ENCODE measurements around the gene MYH7B.

Gene MYH7B

GRCh38 chr20:34992751-34993417 lies 37.2 kb downstream of the MYH7B start:
- DNase-seq (ENCODE audit: low read depth in 2 of 2): no peak

- no peak for DNase-seq (ENCODE audit: low read depth in 2 of 2)
Observed at GRCh38 chr20:34993941-34994508, 38.4 kb downstream of the MYH7B start.

- no peak for DNase-seq (ENCODE audit: low read depth in 2 of 2)
Observed at GRCh38 chr20:34994509-34995131, 39.0 kb downstream of the MYH7B start.

GRCh38 chr20:34995192-34995591 lies 39.5 kb downstream of the MYH7B start:
- DNase-seq (ENCODE audit: low read depth in 2 of 2): no peak

DNA sequence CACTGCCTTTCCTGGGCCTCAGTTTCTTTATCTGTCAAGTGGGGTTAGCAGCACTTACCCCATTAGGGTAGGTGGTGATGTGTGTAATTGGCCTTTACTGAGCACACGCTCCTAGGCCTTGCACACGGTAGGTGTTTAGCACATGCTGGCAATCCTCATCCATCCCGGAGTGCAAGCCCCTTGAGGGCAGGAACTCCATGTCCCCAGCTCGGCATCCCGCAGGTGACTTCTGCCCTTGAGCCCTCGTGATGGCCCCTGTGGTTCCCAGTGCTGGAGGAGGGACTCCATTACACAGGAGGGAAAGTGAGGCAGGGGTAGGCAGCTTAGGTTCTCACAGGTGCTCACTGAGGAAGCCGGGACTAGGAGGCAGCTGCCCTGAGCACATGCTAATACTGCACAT lies 40.0 kb downstream of the MYH7B start:
- no peak for DNase-seq (ENCODE audit: low read depth in 2 of 2)

DNA sequence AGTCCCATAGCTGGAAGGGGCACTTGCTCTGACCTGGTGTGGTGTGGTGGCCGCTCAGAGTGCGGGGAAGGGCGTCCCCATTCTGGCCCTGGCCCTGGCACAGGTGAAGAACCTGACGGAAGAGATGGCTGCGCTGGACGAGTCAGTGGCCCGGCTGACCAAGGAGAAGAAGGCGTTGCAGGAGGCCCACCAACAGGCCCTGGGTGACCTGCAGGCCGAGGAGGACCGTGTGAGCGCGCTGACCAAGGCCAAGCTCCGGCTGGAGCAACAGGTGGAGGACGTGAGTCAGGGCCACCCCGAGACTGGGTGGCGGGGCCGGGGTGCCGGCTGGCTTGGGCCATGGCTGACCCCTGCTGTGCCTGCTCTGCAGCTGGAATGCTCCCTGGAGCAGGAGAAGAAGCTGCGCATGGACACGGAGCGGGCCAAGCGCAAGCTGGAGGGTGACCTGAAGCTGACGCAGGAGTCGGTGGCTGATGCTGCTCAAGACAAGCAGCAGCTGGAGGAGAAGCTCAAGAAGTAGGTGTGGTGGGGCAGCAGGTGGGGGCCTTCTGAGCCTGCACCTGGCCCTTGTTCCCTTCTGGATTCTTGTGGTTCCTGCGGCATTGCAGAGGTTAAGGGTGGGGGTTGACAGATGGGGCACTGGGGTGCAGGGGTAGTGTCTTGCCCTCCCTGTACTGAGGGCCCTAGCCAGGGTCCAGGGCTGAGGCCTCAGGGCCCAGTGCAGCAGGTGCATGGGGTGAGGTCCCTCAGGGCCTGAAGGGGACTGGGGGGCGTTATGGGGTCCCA lies 40.8 kb downstream of the MYH7B start:
- DNase-seq (ENCODE audit: low read depth in 2 of 2): no peak

DNA sequence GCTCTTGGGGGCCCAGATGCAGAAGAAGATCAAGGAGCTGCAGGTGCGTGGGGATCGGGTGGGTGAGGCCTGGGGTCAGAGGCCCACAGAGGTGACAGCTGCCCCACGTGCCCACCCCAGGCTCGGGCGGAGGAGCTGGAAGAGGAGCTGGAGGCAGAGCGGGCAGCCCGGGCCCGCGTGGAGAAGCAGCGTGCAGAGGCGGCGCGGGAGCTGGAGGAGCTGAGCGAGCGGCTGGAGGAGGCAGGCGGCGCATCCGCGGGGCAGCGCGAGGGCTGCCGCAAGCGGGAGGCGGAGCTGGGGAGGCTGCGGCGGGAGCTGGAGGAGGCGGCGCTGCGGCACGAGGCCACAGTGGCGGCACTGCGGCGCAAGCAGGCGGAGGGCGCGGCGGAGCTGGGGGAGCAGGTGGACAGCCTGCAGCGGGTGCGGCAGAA lies 41.5 kb downstream of the MYH7B start:
- no peak for DNase-seq (ENCODE audit: low read depth in 2 of 2)

DNA sequence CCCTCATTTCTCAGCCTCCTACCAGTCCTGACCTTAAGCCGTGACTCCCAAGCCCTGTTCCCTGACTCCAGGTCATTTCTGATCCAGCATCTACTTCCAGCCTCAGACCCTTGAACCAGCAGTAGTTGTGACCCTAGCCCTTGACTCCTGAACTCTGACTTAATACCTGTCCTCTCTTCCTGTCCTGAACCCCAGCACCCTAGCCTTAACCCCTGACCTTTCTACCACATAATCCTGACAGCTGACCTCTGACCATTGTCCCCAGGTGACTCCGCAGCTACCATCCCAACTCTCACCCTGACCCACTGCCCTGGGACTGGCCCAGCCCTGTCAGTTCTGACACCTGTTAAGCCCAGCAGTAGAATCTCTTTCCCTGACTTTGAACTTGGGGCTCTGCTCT lies 42.1 kb downstream of the MYH7B start:
- DNase-seq (ENCODE audit: low read depth in 2 of 2): no peak

- DNase-seq (ENCODE audit: low read depth in 2 of 2): no peak
Observed at GRCh38 chr20:34998331-34998950, 42.8 kb downstream of the MYH7B start.

DNA sequence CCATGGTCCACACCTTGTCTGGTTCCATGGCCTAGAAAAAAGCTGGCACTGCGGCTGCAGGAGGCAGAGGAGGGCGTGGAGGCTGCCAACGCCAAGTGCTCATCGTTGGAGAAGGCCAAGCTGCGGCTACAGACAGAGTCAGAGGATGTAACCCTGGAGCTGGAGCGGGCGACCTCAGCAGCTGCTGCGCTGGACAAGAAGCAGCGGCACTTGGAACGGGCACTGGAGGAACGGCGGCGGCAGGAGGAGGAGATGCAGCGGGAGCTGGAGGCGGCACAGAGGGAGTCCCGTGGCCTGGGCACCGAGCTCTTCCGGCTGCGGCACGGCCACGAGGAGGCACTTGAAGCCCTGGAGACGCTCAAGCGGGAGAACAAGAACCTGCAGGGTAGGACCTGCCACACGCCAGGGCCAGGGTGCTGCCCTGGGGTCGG lies 43.4 kb downstream of the MYH7B start:
- no peak for DNase-seq (ENCODE audit: low read depth in 2 of 2)

DNA sequence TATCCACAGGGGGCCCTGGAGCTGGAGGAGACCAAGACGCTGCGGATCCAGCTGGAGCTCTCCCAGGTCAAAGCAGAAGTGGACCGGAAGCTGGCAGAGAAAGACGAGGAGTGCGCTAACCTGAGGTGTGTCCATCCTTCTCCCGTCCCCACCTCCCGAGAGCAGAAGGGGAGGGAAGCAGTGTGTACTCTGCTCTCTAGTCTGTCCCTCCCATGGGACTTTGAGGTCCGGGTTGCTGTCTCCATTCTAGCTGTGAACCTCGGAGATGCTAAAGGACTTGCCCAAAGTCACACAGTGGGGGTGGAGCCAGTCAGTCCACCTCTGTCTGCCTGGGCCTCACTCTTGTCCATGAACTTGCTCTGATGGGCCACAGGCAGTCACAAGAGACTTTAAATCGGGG lies 44.1 kb downstream of the MYH7B start:
- no peak for DNase-seq (ENCODE audit: low read depth in 2 of 2)

DNA sequence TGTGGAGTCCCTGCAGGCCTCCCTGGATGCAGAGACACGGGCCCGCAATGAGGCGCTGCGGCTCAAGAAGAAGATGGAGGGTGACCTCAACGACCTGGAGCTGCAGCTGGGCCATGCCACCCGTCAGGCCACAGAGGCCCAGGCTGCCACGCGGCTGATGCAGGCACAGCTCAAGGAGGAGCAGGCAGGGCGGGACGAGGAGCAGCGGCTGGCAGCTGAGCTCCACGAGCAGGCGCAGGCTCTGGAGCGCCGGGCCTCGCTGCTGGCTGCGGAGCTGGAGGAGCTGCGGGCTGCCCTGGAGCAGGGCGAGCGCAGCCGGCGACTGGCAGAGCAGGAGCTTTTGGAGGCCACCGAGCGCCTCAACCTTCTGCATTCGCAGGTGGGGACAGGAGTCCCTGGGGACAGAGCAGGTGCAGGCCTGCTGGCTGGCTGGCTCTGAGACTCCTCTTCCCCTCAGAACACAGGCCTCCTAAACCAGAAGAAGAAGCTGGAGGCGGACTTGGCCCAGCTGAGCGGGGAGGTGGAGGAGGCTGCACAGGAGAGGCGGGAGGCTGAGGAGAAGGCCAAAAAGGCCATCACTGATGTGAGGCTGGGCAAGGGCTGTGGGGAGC lies 44.7 kb downstream of the MYH7B start:
- no peak for DNase-seq (ENCODE audit: low read depth in 2 of 2)

DNA sequence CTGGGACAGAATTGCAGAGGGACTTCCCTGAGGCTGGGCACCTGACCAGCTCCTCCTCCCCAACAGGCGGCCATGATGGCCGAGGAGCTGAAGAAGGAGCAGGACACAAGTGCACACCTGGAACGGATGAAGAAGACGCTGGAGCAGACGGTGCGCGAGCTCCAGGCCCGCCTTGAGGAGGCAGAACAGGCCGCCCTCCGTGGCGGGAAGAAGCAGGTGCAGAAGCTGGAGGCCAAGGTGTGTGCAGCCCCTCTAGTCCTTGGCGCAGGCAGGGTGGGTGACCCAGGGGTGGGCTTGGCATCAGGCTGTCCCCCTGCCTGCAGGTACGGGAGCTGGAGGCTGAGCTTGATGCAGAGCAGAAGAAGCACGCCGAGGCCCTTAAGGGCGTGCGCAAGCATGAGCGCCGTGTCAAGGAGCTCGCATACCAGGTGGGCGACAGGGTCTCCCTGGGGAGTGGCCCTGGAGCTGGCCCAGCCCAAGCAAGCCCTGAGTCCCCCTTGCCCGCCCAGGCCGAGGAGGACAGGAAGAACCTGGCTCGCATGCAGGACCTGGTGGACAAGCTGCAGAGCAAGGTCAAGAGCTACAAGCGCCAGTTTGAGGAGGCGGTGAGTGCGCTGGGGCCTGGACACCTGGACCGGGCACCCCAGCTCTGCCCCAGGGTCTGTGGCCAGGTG lies 45.4 kb downstream of the MYH7B start:
- no peak for DNase-seq (ENCODE audit: low read depth in 2 of 2)

- DNase-seq (ENCODE audit: low read depth in 2 of 2): no peak
Observed at GRCh38 chr20:35001596-35002362, 46.1 kb downstream of the MYH7B start.

DNA sequence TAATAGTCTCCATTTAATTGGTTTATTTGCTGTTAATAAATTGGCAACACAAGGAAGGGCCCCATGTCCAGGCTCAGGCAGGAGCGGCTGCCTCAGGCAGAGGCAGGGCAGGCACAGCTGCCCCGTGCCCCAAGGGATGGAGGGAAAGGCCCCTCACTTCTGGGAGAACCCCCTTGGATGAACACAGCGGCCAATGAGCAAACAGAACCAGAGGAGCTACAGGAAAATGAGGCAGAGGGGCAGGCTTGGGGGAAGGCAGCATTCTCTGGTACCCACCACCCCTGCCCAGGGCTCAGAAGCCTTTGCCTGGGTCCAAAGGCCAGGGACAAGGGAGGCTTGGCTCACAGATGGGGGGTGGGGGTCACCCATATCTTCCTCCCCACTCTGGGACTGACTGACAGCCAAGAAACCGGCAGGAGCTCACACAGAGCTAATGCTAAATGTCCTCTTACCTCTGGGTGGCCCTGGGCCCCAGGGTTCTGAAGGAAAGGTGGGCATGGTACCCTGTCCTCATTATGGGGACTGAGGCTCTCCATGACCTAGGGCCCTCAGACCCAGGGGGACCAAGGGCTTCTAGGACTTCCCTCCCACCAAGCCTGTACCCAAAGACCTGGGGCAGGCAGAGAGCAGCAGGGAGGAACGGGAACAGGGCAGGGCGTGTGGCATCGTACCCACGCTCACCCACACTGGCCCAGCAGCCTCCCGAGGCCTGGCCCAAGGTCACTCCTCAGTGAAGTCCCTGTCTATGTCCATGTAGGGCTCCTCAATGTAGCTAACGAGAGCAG lies 47.0 kb downstream of the MYH7B start:
- no peak for DNase-seq (ENCODE audit: low read depth in 2 of 2)

DNA sequence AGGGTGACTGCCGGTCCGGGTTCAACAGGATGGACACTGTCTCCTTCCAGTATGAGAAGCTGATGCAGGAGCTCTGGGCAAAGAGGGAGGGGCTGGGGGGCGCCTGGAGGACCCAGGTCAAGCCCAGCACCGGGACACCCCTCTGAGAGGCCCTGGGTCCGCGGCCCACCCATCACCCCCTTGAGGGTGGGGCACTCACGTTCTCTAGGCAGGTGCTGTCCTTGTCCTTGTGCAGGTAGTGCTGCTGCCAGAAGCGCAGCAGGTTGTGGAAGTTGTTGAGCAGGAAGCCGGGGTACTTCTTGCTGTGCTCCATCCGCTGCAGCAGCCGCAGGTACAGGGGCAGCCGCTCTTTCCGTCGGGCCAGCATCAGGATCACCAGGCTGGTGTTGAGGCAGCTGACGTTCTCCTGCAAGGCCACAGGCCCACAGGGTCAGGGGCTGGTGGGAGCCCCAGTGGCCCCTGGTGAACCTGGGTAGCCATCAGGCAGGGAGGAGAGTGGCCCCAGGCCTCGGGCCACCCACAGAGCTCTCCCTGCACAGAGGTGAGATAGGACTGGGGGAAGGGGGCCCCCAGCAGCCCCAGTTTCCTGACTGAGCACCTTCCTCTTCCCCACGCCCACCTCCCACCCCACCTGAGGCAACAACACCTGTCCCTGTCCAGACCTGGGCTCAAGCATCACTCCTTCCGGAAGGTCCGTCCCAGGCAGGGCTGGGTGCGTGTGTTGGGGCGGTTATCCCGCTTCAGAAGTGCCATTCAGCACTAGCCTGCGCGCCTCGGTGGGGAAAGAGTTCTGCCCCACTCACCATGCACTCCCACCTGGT lies 47.8 kb downstream of the MYH7B start:
- no peak for DNase-seq (ENCODE audit: low read depth in 2 of 2)

DNA sequence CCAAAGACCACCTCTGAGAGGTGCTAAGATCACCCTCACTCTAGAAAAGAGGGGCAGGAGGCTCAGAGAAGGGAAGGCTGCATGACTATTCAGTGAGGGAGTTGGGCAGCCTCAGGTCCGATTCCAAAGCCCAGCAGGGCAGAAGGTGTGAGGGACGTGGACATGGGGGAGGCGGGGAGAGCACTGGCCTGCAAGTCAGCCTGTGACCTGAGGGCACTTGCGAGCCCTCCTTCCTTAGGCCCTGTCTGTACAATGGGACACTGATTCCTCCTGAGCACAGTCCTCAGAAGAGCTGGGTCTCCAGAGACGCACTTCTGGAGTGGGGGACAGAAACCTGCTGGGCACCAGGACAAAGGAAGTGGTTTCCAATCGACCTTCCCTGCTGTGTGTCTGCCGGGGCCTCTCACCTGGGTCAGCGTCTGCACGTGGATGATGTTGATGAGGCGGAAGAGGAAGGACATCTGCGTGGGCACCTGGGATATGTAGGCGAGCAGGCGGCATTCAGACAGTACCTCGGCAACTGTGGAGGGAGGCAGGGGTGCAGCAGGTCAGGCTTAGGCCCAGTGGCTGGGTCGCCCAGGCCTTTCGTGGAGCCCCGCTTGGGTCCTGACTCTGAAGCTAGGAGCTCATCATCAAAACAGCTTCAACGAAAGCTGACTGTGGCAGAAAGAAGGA lies 48.5 kb downstream of the MYH7B start:
- no peak for DNase-seq (ENCODE audit: low read depth in 2 of 2)
